ENCODE results near the gene HJURP. TPM values are rescaled to one million over a fixed set of nuclear protein-coding genes. Genes with fewer than 3 reads are reported as not detected.

The HJURP gene
- polyA plus RNA-seq, 1 donor (not counting 4 experiments of a cell fraction or from before 2014, with no cell fraction given) = 20.2 TPM

DNA sequence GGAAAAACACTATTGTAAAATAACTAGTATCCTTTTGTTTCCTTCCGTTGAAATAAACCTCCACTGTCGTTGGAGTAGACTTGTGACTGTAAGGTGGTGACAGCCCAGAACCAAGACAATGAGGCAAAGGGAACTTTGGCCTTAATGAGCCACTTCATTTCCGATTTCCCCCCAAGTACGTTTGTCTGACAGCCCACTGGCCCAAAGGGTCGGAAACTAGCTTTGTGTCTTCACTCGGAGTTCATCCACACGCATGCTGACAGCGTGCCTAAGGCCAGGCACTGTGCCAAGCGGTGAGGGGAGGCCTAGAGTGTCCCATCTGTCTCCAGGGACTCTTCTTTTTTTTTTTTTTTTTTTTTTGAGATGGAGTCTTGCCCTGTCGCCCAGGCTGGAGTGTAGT lies 21.0 kb downstream of the HJURP start:
- H3K9me1 ChIP-seq (ENCODE audit: control insufficient read depth, extremely low read depth, insufficient read depth, low read length) = no peaks in the 10 kb centered on the region
- H3K4me3 ChIP-seq (ENCODE audit: control insufficient read depth in 2 of 3, extremely low read depth in 1 of 3, insufficient read depth in 2 of 3, low read depth in 1 of 3, low read length in 3 of 3) = no peak overlapping the region
- H3K36me3 ChIP-seq (ENCODE audit: control insufficient read depth in 2 of 2, extremely low read depth in 1 of 2, insufficient read depth in 2 of 2, low read length in 2 of 2) = peaks cover 0 to 23% of the 10 kb centered on the region in 2 experiments
- H3K79me2 ChIP-seq (ENCODE audit: control insufficient read depth, insufficient read depth, low read length) = peaks cover 12% of the 10 kb centered on the region
- DNase-seq (ENCODE audit: low read depth, low spot score) (no peak), FAIRE-seq (no peak)
- H3K27me3 ChIP-seq (ENCODE audit: control insufficient read depth, extremely low read depth, insufficient read depth, low read length) = no peaks in the 10 kb centered on the region
- H3K9ac ChIP-seq (ENCODE audit: control insufficient read depth, extremely low read depth, insufficient read depth, low read length) = no peak overlapping the region
- H3K9me3 ChIP-seq (ENCODE audit: control insufficient read depth, low read depth, low read length) = no peaks in the 10 kb centered on the region
- H3K27ac ChIP-seq (ENCODE audit: control insufficient read depth, insufficient read depth, low read length) = no peak overlapping the region
- H4K20me1 ChIP-seq (ENCODE audit: control insufficient read depth, extremely low read depth, insufficient read depth, low read length) = no peaks in the 10 kb centered on the region
- H2AFZ ChIP-seq (ENCODE audit: control insufficient read depth, low read length) = no peak overlapping the region
- peaks cover 10% of the 10 kb centered on the region for H3K4me1 ChIP-seq (ENCODE audit: control insufficient read depth, extremely low read depth, insufficient read depth, low read length)
- TF ChIP-seq EZH2 (IDR thresholded peaks at IDR 0.05; ENCODE audit: low read length) = no peak
- TF ChIP-seq, protein P1, sequence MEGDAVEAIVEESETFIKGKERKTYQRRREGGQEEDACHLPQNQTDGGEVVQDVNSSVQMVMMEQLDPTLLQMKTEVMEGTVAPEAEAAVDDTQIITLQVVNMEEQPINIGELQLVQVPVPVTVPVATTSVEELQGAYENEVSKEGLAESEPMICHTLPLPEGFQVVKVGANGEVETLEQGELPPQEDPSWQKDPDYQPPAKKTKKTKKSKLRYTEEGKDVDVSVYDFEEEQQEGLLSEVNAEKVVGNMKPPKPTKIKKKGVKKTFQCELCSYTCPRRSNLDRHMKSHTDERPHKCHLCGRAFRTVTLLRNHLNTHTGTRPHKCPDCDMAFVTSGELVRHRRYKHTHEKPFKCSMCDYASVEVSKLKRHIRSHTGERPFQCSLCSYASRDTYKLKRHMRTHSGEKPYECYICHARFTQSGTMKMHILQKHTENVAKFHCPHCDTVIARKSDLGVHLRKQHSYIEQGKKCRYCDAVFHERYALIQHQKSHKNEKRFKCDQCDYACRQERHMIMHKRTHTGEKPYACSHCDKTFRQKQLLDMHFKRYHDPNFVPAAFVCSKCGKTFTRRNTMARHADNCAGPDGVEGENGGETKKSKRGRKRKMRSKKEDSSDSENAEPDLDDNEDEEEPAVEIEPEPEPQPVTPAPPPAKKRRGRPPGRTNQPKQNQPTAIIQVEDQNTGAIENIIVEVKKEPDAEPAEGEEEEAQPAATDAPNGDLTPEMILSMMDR (optimal IDR thresholded peaks at IDR 0.05 in 1 of 3, IDR thresholded peaks at IDR 0.05 in 1 of 3, conservative IDR thresholded peaks at IDR 0.05 in 1 of 3; ENCODE audit: extremely low read depth in 1 of 3, insufficient read depth in 2 of 3, low read length in 3 of 3) = no peak
- dilution Hi-C loops (cut with MboI; ENCODE audit: extremely low pct_ligation_motif_present, low sequenced_read_pairs) = no loop called here
- no peak overlapping the region for H3K4me2 ChIP-seq (ENCODE audit: control insufficient read depth, extremely low read depth, insufficient read depth, low read depth, low read length)

DNA sequence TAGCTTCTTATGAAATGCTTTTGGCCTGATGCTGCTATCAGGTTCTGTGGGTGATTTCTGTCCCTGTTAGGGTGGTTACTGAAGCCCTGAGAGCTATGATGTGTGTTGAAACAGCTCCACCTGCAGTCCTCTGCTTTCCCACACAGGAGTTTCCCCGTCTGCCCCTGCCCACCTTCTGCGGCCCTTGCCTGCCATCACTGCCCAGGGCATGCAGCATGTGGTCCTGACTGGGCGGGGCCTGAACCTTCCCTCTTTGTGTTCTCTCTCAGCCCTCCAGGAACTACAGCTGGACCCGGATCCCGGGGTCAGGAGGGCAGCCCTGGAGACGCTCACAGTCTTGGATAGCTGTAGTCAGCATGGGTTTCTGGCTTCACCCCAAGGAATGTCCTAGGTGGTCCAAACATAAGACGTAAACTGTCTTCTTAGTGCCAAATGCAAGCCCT lies 21.4 kb downstream of the HJURP start:
- peak; percentile 78 for FAIRE-seq
- H3K27ac ChIP-seq (ENCODE audit: control insufficient read depth, insufficient read depth, low read length) = no peak overlapping the region
- H3K4me1 ChIP-seq (ENCODE audit: control insufficient read depth, extremely low read depth, insufficient read depth, low read length) = peaks cover 15% of the 10 kb centered on the region
- no peak for DNase-seq (ENCODE audit: low read depth, low spot score)
- no peak for TF ChIP-seq EZH2 (IDR thresholded peaks at IDR 0.05; ENCODE audit: low read length)
- TF ChIP-seq, protein P1 (optimal IDR thresholded peaks at IDR 0.05 in 1 of 3, IDR thresholded peaks at IDR 0.05 in 1 of 3, conservative IDR thresholded peaks at IDR 0.05 in 1 of 3; ENCODE audit: extremely low read depth in 1 of 3, insufficient read depth in 2 of 3, low read length in 3 of 3) = peak; percentile 47 to 80 (median 63)
- H3K9ac ChIP-seq (ENCODE audit: control insufficient read depth, extremely low read depth, insufficient read depth, low read length) = no peak overlapping the region
- H2AFZ ChIP-seq (ENCODE audit: control insufficient read depth, low read length) = no peak overlapping the region
- H3K4me3 ChIP-seq (ENCODE audit: control insufficient read depth in 2 of 3, extremely low read depth in 1 of 3, insufficient read depth in 2 of 3, low read depth in 1 of 3, low read length in 3 of 3) = no peak overlapping the region
- no peaks in the 10 kb centered on the region for H3K9me1 ChIP-seq (ENCODE audit: control insufficient read depth, extremely low read depth, insufficient read depth, low read length)
- no peaks in the 10 kb centered on the region for H3K9me3 ChIP-seq (ENCODE audit: control insufficient read depth, low read depth, low read length)
- dilution Hi-C loops (cut with MboI; ENCODE audit: extremely low pct_ligation_motif_present, low sequenced_read_pairs) = no loop called here
- H3K79me2 ChIP-seq (ENCODE audit: control insufficient read depth, insufficient read depth, low read length) = peaks cover 8% of the 10 kb centered on the region
- H3K27me3 ChIP-seq (ENCODE audit: control insufficient read depth, extremely low read depth, insufficient read depth, low read length) = no peaks in the 10 kb centered on the region
- peaks cover 0 to 19% of the 10 kb centered on the region in 2 experiments for H3K36me3 ChIP-seq (ENCODE audit: control insufficient read depth in 2 of 2, extremely low read depth in 1 of 2, insufficient read depth in 2 of 2, low read length in 2 of 2)
- no peak overlapping the region for H3K4me2 ChIP-seq (ENCODE audit: control insufficient read depth, extremely low read depth, insufficient read depth, low read depth, low read length)
- no peaks in the 10 kb centered on the region for H4K20me1 ChIP-seq (ENCODE audit: control insufficient read depth, extremely low read depth, insufficient read depth, low read length)

Data from keratinocyte (primary cell).